NCI-H187 treated with DMSO at 0.1 percent for 48 hours (cell line): ENCODE results near the gene FGF9.

Experiments
- DNase-seq: peaks from one replicate; lab custom pipeline; 2025; lab: John Stamatoyannopoulos, UW

The FGF9 gene

GRCh38 chr13:21710163-21710562 lies 39.3 kb downstream of the FGF9 start:
- DNase-seq, result no peak

GRCh38 chr13:21717817-21718216 lies 46.9 kb downstream of the FGF9 start:
- DNase-seq, result no peak

GRCh38 chr13:21719463-21719862 lies 48.6 kb downstream of the FGF9 start:
- no peak for DNase-seq

- no peak for DNase-seq
Measured at GRCh38 chr13:21723807-21724505, 53.1 kb downstream of the FGF9 start.

- no peak for DNase-seq
Measured at GRCh38 chr13:21730186-21730880, 59.5 kb downstream of the FGF9 start.

- no peak for DNase-seq
Measured at GRCh38 chr13:21733475-21734263, 62.8 kb downstream of the FGF9 start.

GRCh38 chr13:21734961-21735360 lies 64.1 kb downstream of the FGF9 start:
- no peak for DNase-seq

GRCh38 chr13:21735701-21736401 lies 65.0 kb downstream of the FGF9 start:
- DNase-seq, result no peak

- DNase-seq, result no peak
Measured at GRCh38 chr13:21736926-21737325, 66.1 kb downstream of the FGF9 start.

- no peak for DNase-seq
Measured at GRCh38 chr13:21738630-21739029, 67.8 kb downstream of the FGF9 start.

GRCh38 chr13:21739771-21740170 lies 68.9 kb downstream of the FGF9 start:
- DNase-seq, result no peak

- DNase-seq, result no peak
Measured at GRCh38 chr13:21741396-21741979, 70.6 kb downstream of the FGF9 start.

GRCh38 chr13:21742096-21742495 lies 71.2 kb downstream of the FGF9 start:
- no peak for DNase-seq

GRCh38 chr13:21744149-21744548 lies 73.3 kb downstream of the FGF9 start:
- DNase-seq, result no peak

GRCh38 chr13:21745307-21745706 lies 74.4 kb downstream of the FGF9 start:
- DNase-seq, result no peak

- no peak for DNase-seq
Measured at GRCh38 chr13:21747456-21747855, 76.6 kb downstream of the FGF9 start.

GRCh38 chr13:21748166-21748565 lies 77.3 kb downstream of the FGF9 start:
- DNase-seq, result no peak

GRCh38 chr13:21749410-21749809 lies 78.5 kb downstream of the FGF9 start:
- DNase-seq, result no peak

- no peak for DNase-seq
Measured at GRCh38 chr13:21752501-21752900, 81.6 kb downstream of the FGF9 start.

GRCh38 chr13:21753117-21753729 lies 82.3 kb downstream of the FGF9 start:
- DNase-seq, result no peak
